CD4-positive, alpha-beta T cell treated with Interleukin-15 for 4 hours (primary cell): ENCODE measurements around the gene ZNF143.
"Not testable (repeated sequence)": the region's sequence is repeated elsewhere in the genome, so short reads cannot be mapped to it uniquely, and the experiment has no call there.

ENCODE experiments used
- DNase-seq: peaks from one replicate; pipeline ENCODE4 v3.0.0-alpha.2; 2020; ENCODE audit warnings: low spot score

Gene ZNF143

GRCh38 chr11:9498457-9499078 is 37.8 kb downstream of the ZNF143 start:
- no peak for DNase-seq

- peak; percentile 77 for DNase-seq
Observed at GRCh38 chr11:9506489-9507276, 45.9 kb downstream of the ZNF143 start.

GRCh38 chr11:9507277-9507580 is 46.4 kb downstream of the ZNF143 start:
- no peak for DNase-seq

DNA sequence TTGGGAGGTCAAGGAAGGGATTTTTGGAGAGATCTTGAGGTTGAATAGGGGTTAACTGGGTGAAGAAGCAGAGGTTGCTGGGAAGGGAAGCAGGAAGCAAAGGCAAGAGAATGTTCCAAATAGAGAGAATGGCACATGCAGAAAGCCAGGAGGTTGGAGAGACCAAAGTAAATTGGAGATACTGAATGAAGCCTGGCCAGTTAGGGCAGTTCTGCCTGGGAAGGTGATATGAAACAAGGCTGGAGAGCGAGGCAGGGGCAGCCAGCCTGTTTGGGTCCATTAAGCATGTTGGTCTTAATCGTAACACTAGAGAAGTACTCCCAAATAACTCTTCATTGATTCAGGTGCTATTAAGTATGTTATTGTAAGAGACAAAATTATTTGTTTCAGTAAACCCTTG is 48.2 kb downstream of the ZNF143 start:
- no peak for DNase-seq

DNA sequence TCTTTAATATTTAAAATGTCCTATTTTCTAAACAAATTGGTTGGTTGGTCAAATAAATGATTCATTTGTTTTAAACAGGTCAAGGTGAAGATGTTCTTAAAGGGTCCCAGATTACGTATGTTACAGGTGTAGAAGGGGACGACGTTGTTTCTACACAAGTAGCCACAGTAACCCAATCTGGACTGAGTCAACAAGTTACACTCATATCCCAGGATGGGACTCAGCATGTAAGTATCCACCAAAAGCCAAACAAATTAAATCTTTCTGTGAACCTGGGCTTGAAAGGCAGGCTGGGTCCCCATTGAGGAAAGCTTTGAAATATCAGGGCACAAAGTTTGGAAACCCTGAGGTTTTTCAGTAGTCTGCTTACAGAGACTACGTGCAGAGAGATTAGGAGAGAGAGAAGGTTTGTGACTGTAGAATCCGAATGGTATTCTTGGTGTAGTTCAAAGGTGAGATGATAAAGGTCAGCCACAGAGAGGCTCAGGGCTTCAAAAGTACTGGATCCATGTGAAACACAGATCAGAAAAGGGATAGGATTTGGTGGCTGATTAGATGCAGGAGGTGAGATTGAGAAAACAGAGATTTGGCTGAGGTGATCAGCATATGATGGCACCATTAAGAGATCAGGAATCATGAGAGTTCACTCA is 51.7 kb downstream of the ZNF143 start:
- DNase-seq = no peak

- DNase-seq = not testable (repeated sequence)
Observed at GRCh38 chr11:9514576-9514975, 53.8 kb downstream of the ZNF143 start.

GRCh38 chr11:9516113-9516512 is 55.3 kb downstream of the ZNF143 start:
- no peak for DNase-seq

- DNase-seq = no peak
Observed at GRCh38 chr11:9518835-9519410, 58.1 kb downstream of the ZNF143 start.

DNA sequence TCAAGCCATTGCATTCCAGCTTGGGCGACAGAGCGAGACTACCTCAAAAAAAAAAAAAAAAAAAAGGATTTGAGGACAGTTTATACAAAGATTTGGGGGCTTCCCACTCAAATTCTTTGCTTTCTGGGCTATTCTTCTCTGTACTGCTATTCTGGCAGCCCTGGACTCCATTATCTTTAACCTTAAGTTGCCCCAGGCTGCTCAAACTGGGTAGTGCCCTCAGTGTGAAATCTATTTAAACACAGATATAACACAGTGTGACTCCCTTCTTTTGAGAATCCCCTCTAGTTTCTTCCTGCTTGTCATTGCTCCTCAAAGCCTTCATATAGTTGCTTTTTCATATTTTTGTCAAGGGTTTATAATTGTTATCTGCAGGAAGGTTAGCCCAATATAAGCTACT is 63.2 kb downstream of the ZNF143 start:
- no peak for DNase-seq

DNA sequence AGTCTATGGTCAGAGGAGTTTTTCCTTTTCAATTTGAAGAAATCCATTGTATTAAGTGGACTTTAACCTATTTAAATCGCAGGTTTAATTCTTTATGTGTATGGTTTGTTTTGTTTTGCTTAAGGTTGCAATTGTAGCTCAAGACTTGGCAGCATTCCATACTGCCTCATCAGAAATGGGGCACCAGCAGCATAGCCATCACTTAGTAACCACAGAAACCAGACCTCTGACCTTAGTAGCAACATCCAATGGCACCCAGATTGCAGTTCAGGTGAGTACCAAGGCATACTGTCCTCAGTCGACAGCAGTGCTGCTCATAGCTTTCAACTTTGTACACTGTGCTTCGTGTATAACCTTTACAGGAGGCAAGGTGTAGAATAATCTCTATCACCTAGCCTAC is 64.3 kb downstream of the ZNF143 start:
- DNase-seq = no peak

DNA sequence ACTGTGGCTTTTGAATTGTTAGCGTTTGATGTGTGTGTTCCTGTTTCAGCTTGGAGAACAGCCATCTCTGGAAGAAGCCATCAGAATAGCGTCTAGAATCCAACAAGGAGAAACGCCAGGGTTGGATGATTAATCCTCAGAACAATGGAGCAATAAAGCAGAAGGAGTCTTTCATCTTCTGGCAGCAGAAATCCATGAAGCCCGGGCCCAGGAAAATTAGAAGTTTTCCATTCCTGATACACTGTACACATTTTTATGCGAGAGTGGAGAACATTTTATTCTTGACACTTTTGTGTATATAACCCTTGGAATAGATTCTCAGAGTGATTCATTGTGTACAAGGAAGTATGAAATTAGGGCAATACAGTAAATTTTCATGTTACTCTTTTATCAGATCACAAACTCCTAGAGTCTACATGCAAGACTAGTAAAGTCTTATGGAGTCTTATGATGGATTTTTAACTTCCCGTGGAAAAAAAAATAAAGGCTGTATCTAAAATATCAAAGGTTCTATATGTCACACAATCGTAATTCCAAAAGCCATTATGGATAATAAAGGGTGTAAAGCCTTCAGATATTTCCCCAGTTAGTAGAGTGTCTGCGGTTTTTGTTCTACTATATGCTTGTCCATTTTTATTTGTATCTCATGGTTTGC is 66.8 kb downstream of the ZNF143 start:
- DNase-seq = no peak

- DNase-seq = no peak
Observed at GRCh38 chr11:9528136-9528501, 67.3 kb downstream of the ZNF143 start.

DNA sequence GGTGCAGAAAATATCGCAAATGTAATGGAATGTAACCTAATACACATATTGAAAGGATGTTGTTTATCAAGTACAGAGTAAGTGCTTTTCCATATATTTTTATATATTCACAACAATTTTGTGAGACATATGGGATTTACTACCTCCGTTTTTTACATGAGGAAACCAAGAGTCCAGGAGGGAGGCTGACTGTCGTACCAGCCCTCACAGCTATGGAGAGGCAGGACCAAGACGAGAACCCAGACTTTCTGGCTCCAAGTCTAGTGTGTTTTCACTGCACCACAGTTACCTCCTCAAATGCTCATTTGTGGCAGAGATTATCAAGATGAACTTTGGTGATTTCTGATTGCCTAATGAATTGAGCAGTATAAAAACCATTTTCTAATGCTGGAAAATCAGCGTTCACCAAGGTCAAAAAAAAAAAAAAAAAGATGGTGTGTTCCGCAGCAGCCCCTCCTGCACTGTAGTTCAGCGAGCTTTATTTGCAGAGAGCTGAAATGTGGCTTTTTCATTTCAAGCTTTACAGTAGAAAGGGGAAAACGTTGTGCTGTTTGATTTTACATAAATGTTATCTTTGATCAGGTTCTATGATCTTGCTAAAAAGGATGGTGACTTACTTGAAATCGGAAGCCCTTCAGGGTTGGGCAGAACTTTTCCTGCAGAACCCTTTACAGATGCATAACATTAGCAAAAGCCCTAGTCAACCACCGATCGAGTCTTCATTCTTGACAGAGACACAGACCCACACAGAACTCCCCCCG is 67.9 kb downstream of the ZNF143 start:
- no peak for DNase-seq

GRCh38 chr11:9529334-9529650 is 68.5 kb downstream of the ZNF143 start:
- no peak for DNase-seq

GRCh38 chr11:9530020-9530621 is 69.3 kb downstream of the ZNF143 start:
- no peak for DNase-seq

GRCh38 chr11:9530901-9531625 is 70.3 kb downstream of the ZNF143 start:
- no peak for DNase-seq

- DNase-seq = no peak
Observed at GRCh38 chr11:9533058-9533457, 72.2 kb downstream of the ZNF143 start.

GRCh38 chr11:9533736-9534473 is 73.1 kb downstream of the ZNF143 start:
- no peak for DNase-seq

DNA sequence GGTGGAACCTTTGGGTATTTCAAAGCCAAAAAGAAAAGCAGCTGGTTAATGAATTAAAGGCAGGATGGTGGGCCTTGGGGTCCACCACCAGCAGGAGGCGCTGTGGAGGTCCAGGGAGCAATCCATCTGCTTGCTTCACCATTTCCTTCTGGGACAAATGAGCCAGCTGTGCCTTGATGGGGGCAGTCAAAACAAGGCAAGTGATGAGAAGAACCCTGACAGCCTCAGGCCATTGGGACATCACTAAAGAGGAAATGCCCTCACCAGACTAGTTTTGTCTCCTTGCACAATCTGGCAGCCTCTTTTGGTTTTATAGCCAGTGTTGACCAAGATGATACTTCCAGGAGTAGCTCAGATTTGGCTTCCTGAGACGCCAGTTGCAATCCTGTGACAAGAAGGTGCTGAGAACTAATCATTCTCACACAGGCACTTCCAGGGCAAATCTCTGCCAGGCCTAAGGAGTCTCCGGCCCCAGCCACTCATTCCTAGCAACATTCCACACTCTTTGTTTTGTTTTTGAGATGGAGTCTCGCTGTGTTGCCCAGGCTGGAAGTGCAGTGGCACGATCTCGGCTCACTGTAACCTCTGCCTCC is 74.5 kb downstream of the ZNF143 start:
- peak; percentile 79 for DNase-seq

DNA sequence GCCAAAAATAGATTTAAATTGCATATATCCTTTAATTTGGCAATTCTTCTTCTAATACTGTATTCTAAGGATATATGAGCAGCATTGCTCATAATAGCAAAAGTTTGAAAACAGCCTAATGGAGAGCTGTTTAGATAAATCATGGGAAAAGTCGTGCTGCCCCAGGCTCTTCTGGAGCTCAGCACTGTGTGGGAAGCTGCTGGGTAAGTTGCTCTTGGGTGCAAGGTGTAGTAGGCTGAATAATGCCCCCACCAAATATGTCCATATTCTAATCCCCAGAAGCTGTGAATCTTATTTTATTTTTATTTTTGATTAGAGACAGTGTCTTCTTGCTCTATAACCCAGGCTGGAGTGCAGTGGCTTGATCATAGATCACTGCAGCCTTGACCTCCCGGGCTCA is 77.7 kb downstream of the ZNF143 start:
- DNase-seq = no peak
